Measurements from ENCODE around the gene NCOR2. TPM values are rescaled to one million over a fixed set of nuclear protein-coding genes. Genes with fewer than 3 reads are reported as not detected.

NCOR2 gene
- total RNA-seq, 1 donor from 2014 or later, result 43.8 TPM

DNA sequence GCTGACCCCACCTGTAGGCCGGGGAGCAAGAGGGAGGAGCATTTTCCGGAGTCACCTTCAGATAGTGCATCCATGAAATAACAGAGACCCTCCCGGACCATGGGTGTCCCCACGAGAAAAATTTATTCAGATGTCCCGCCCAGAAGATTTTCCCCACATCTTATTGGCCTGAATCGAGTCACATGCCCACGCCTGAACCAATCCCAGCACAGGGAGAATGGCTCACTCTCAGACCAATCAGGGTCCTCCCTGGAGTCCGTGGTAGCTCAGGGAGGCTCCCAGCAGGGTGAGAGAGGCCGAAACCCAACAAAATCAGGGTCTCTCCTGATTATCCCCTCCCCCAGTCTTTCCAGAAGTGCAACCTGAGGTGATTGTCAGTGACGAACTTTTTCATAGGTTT is 16.4 kb upstream of the NCOR2 start:
- no peak overlapping the region for H3K4me3 ChIP-seq (ENCODE audit: low read depth, low read length)
- DNase-seq (ENCODE audit: low read depth), result no peak
- TF ChIP-seq, protein P1, sequence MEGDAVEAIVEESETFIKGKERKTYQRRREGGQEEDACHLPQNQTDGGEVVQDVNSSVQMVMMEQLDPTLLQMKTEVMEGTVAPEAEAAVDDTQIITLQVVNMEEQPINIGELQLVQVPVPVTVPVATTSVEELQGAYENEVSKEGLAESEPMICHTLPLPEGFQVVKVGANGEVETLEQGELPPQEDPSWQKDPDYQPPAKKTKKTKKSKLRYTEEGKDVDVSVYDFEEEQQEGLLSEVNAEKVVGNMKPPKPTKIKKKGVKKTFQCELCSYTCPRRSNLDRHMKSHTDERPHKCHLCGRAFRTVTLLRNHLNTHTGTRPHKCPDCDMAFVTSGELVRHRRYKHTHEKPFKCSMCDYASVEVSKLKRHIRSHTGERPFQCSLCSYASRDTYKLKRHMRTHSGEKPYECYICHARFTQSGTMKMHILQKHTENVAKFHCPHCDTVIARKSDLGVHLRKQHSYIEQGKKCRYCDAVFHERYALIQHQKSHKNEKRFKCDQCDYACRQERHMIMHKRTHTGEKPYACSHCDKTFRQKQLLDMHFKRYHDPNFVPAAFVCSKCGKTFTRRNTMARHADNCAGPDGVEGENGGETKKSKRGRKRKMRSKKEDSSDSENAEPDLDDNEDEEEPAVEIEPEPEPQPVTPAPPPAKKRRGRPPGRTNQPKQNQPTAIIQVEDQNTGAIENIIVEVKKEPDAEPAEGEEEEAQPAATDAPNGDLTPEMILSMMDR (conservative IDR thresholded peaks at IDR 0.05; ENCODE audit: low read depth, low read length), result no peak

DNA sequence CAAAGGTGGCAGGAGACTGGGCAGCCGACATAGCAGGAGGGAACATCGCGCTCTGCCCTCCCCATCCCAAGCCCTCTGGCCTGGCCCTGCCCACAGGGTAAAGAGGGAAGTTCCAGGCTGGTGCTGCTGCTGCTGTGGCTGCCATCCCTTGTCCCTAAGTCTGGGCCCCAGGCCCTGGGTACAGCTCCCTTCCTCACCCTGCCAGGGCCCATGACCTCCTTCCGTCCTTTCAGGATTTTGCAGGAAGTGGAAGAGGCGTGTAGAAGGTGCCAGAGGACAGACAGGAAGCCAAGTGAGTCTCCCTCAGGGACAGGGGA is 14.7 kb upstream of the NCOR2 start:
- no peak overlapping the region for H3K4me3 ChIP-seq (ENCODE audit: low read depth, low read length)
- DNase-seq (ENCODE audit: low read depth), result no peak
- TF ChIP-seq, protein P1 (conservative IDR thresholded peaks at IDR 0.05; ENCODE audit: low read depth, low read length), result no peak

DNA sequence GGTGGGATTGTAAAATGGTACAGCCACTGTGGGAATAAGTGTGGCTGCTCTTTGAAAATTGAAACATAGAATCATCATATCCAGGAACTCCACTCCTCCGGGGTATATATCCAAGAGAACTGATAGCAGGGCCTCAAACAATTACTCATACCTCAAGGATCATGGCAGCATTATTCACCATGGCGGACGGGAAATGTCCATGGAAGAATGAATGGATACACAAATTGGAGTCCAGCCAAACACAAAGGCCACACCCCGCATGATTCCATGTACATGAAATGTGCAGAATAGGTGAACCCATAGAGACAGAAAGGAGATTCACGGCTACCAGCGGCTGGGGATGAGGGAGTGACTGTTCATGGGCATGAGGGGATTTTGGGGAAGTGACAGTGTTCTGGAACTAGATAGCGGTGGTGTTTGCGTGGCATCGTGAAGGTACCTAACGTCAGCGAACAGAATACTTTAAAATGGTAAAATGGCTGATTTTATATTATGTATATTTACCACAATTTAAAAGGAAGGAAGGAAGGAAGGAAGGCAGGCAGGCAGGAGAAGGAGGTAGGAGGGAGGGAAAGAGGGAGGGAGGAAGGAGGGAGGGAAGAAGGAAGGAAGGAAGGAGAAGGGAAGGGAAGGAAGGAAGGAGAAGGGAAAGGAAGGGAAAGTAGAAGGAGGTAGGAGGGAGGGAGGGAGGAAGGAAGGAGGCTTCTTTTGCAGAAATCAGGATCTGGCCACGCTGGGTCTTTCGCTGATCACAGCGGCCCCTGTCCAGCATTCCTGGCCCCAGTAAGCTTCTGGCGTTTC is 14.1 kb upstream of the NCOR2 start:
- TF ChIP-seq, protein P1 (conservative IDR thresholded peaks at IDR 0.05; ENCODE audit: low read depth, low read length), result no peak
- H3K4me3 ChIP-seq (ENCODE audit: low read depth, low read length), result no peak overlapping the region
- DNase-seq (ENCODE audit: low read depth), result no peak

DNA sequence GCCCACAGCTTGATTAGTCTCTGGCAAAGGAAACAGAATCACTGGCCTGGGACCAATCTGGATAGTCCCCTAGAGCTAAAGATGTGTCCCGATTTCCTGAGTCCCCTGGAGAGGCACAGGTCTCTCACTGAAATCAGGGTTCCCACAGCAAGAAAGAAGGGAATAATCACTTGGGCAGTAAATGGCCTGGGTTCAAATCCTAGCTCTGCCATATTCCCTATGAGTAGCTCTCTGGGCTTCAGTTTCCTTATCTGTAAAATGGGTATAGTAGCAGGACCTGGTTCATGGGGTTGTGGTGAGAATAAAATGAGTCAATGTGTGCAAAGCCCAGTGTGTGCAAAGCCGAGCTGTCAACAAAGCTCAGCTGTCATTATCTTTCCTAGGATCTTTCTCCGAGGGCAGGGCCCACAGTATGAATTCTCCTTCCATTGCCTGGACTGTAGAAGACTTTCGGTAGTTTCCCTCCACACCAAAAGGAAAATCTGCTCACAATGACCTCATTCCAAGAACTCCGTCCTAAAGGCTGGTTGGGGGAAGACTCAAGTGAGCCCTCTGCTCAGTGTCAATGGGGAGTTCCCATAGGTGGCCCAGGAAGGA is 12.6 kb upstream of the NCOR2 start:
- DNase-seq (ENCODE audit: low read depth), result no peak

DNA sequence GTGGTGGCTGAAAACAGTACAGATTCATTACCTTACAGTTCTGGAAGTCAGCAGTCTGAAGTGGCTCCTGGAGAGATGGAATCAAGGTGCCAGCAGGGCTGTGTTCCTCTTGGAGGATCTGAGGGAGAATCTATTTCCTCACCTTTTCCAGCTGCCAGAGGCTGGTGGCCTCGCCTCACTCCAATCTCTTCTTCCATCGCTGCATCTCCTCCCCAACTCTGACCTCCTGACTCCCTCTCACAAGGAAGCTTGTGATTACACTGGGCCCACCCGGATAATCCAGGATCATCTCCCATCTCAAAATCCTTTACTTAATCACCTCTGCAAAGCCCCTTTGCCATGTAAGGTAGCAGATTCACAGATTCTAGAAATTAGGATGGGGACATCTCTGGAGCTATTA is 11.4 kb upstream of the NCOR2 start:
- TF ChIP-seq, protein P1 (conservative IDR thresholded peaks at IDR 0.05; ENCODE audit: low read depth, low read length), result no peak
- DNase-seq (ENCODE audit: low read depth), result no peak
- H3K4me3 ChIP-seq (ENCODE audit: low read depth, low read length), result no peak overlapping the region

More for the DNA sequence above, 12.6 kb upstream of the NCOR2 start:
- TF ChIP-seq, protein P1 (conservative IDR thresholded peaks at IDR 0.05; ENCODE audit: low read depth, low read length), result no peak
- no peak overlapping the region for H3K4me3 ChIP-seq (ENCODE audit: low read depth, low read length)

DNA sequence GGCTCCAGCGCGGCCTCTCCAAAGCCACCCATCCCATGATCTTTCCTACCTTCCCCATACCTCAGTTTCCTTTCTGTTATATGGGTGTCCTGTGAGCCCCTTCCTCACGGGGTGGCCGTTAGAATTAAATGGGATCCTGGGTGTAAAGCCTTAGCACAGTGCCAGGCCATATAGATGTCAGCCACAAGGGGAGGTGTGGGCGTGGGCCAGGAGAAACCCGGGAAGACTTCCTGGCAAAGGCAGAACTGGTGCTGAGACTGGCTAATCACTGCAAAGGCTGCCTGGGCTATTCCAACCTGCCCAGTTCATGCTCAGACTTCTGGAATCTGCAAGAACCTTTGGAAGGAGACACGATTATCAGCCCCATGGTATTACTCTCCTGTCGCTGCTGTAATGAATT is 11.0 kb upstream of the NCOR2 start:
- TF ChIP-seq, protein P1 (conservative IDR thresholded peaks at IDR 0.05; ENCODE audit: low read depth, low read length), result no peak
- DNase-seq (ENCODE audit: low read depth), result no peak
- no peak overlapping the region for H3K4me3 ChIP-seq (ENCODE audit: low read depth, low read length)

DNA sequence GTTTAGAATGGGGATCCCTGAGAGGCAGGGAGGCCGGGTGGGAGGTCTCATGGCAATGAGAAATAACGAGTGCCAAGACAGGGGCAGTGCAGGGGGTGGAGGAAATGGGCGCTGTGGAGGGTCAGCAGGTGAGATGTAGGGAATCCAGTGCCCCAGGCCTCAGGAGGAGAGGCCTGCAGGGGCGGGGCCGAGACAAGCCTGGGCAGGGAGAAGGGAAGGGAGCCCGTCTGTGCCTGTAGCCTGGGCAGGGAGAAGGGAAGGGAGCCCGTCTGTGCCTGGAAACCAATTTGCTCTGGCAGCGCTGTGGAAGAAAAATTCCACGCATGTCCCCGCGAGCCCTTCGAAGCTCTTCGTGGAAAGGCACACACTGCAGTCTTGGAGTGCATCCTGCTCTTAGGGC is 10.6 kb upstream of the NCOR2 start:
- TF ChIP-seq, protein P1 (conservative IDR thresholded peaks at IDR 0.05; ENCODE audit: low read depth, low read length), result no peak
- no peak overlapping the region for H3K4me3 ChIP-seq (ENCODE audit: low read depth, low read length)
- DNase-seq (ENCODE audit: low read depth), result no peak
